ENCODE data around the gene SLC39A9.

DNA sequence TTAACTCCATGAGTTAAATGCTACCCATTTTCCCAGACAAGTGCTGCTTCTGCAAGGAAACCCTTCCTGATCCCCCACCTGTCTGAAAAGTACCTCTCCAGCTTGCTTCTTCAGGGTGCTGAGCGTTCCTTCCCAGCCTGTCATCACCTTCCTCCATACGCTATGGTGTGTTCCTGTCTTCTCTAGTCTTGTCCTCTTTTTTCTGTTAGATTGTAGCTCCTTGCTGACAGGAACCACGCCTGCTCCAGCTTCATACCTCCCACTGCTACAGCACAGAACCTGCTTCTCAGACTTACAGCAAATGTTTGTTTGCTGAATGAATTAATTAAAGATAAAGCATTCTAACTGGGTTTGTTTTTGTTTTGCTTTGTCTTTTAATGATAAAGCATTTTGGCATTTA is 39.5 kb upstream of the SLC39A9 start:
- TF ChIP-seq, protein P1, sequence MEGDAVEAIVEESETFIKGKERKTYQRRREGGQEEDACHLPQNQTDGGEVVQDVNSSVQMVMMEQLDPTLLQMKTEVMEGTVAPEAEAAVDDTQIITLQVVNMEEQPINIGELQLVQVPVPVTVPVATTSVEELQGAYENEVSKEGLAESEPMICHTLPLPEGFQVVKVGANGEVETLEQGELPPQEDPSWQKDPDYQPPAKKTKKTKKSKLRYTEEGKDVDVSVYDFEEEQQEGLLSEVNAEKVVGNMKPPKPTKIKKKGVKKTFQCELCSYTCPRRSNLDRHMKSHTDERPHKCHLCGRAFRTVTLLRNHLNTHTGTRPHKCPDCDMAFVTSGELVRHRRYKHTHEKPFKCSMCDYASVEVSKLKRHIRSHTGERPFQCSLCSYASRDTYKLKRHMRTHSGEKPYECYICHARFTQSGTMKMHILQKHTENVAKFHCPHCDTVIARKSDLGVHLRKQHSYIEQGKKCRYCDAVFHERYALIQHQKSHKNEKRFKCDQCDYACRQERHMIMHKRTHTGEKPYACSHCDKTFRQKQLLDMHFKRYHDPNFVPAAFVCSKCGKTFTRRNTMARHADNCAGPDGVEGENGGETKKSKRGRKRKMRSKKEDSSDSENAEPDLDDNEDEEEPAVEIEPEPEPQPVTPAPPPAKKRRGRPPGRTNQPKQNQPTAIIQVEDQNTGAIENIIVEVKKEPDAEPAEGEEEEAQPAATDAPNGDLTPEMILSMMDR (IDR thresholded peaks at IDR 0.05; ENCODE audit: low read depth, low read length): no peak
- TF ChIP-seq POLR2A (IDR thresholded peaks at IDR 0.05; ENCODE audit: extremely low read depth, insufficient read length) (no peak), MYC (IDR thresholded peaks at IDR 0.05; ENCODE audit: low read depth, low read length) (no peak)
- TF ChIP-seq, protein P2, sequence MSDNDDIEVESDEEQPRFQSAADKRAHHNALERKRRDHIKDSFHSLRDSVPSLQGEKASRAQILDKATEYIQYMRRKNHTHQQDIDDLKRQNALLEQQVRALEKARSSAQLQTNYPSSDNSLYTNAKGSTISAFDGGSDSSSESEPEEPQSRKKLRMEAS (IDR thresholded peaks at IDR 0.05; ENCODE audit: low read depth, low read length): no peak

Measured in NB4 (cell line).